Measurements from ENCODE around the gene HMBS.

The HMBS gene

DNA sequence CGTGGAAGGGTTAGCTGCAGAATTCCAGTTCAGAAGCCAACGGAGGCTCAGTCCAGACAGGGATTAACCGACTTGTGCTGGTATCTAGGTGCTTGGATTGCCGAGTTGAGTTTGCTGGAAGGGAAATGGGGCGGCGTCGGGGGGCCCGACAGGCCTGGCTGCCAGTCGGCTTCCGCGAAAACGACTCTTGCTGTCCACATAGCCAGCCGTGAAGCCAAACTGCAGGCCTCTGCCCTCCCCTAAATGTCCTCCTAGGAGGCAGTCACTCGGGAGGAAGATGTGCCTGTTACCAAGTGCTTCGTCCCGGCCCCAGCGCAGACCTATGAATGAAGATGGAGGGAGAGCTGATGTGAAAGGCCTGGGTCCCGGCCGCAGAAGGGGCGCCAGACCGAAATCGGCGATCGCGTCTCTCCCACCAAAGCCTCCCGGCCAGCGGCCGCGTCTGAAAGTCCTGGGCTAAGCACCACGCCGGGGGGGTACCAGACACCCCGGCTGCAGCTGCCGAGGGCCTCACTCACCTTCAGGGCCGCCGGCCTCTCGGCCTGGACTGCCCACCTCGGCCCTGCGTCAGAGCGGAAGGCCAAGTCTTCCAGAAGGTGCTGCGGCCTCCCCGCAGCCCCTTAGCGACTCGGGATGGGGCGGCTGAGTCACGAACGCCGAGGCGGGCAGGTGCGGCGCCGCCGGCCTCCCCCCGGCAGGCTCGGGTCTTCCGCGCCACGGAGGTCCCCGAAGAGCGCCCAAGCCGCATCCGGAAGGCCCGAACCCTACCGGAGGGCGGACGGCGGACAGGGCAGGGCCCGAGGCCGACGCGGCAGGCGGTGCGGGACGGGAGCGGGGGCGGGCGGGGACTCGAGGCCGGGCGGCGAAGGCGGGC lies 9.5 kb downstream of the HMBS start:
- H3K4me3 ChIP-seq (ENCODE audit: low read depth, low read length), result peak overlapping the region; percentile 62
- in situ Hi-C loops (cut with HindIII; ENCODE audit: low sequenced_read_pairs), result no loop called here
- TF ChIP-seq, protein P1, sequence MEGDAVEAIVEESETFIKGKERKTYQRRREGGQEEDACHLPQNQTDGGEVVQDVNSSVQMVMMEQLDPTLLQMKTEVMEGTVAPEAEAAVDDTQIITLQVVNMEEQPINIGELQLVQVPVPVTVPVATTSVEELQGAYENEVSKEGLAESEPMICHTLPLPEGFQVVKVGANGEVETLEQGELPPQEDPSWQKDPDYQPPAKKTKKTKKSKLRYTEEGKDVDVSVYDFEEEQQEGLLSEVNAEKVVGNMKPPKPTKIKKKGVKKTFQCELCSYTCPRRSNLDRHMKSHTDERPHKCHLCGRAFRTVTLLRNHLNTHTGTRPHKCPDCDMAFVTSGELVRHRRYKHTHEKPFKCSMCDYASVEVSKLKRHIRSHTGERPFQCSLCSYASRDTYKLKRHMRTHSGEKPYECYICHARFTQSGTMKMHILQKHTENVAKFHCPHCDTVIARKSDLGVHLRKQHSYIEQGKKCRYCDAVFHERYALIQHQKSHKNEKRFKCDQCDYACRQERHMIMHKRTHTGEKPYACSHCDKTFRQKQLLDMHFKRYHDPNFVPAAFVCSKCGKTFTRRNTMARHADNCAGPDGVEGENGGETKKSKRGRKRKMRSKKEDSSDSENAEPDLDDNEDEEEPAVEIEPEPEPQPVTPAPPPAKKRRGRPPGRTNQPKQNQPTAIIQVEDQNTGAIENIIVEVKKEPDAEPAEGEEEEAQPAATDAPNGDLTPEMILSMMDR (IDR thresholded peaks at IDR 0.05; ENCODE audit: low read depth, low read length), result no peak
- peak; percentile 39 for DNase-seq (ENCODE audit: low read depth, low spot score)

DNA sequence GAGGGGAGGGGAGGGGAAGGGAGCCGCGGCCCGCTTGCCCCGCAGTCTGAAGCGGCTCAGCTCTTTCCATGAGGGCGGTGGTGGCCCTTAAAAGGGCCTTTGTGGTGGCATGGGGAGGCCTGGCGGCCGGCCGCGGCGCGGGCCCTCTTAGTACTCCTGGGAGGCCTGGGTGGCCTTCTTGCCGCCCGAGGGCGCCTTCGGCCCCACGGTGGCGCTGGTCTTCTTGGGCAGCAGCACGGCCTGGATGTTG lies 10.1 kb downstream of the HMBS start:
- peak overlapping the region; percentile 62 for H3K4me3 ChIP-seq (ENCODE audit: low read depth, low read length)
- peak; percentile 86 for DNase-seq (ENCODE audit: low read depth, low spot score)
- TF ChIP-seq, protein P1 (IDR thresholded peaks at IDR 0.05; ENCODE audit: low read depth, low read length), result peak; percentile 79
- in situ Hi-C loops (cut with HindIII; ENCODE audit: low sequenced_read_pairs), result no loop called here

DNA sequence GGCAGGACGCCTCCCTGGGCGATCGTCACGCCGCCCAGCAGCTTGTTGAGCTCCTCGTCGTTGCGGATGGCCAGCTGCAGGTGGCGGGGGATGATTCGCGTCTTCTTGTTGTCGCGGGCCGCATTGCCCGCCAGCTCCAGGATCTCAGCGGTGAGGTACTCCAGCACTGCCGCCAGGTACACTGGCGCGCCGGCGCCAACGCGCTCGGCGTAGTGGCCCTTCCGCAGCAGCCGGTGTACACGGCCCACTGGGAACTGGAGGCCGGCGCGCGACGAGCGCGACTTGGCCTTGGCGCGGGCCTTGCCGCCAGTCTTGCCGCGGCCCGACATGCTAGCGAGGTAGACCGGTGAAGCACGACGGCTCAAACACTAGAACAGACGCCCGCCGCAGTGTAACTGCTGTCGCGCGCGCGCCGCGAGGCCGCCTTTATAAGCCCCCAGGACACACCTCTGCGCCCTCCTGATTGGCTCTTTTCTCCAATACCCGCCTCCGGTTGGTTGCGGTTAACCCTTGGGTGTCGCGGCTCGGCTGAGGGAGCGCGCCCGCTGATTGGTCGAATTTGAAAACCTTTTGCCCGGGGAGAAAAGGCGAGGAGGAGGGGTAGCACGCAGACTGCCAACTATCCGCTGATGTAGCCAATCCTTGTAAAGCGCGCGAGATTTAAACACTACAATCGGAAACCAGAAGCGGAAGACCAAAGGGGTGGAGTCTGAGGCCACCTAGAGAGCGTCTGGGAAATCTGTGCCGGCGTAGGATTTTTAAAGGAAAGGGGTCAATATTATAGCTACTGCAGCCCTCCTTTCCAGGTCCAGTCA lies 10.6 kb downstream of the HMBS start:
- in situ Hi-C loops (cut with HindIII; ENCODE audit: low sequenced_read_pairs), result no loop called here
- peak; percentile 100 for DNase-seq (ENCODE audit: low read depth, low spot score)
- TF ChIP-seq, protein P1 (IDR thresholded peaks at IDR 0.05; ENCODE audit: low read depth, low read length), result no peak
- H3K4me3 ChIP-seq (ENCODE audit: low read depth, low read length), result peak overlapping the region; percentile 62

GRCh38 chr11:119099711-119100110 lies 15.0 kb downstream of the HMBS start:
- in situ Hi-C loops (cut with HindIII; ENCODE audit: low sequenced_read_pairs), result no loop called here
- DNase-seq (ENCODE audit: low read depth, low spot score), result no peak
- TF ChIP-seq, protein P1 (IDR thresholded peaks at IDR 0.05; ENCODE audit: low read depth, low read length), result no peak
- no peak overlapping the region for H3K4me3 ChIP-seq (ENCODE audit: low read depth, low read length)

- TF ChIP-seq, protein P1 (IDR thresholded peaks at IDR 0.05; ENCODE audit: low read depth, low read length), result peak; percentile 44
- DNase-seq (ENCODE audit: low read depth, low spot score), result peak; percentile 47
- in situ Hi-C loops (cut with HindIII; ENCODE audit: low sequenced_read_pairs), result no loop called here
- H3K4me3 ChIP-seq (ENCODE audit: low read depth, low read length), result peak overlapping the region; percentile 82
These were observed 15.7 kb downstream of the HMBS start for GRCh38 chr11:119100246-119100970.

GRCh38 chr11:119100994-119101758 lies 16.5 kb downstream of the HMBS start:
- DNase-seq (ENCODE audit: low read depth, low spot score), result no peak
- TF ChIP-seq, protein P1 (IDR thresholded peaks at IDR 0.05; ENCODE audit: low read depth, low read length), result peak; percentile 16
- in situ Hi-C loops (cut with HindIII; ENCODE audit: low sequenced_read_pairs), result no loop called here
- H3K4me3 ChIP-seq (ENCODE audit: low read depth, low read length), result peak overlapping the region; percentile 82

Measured in astrocyte of the spinal cord (primary cell).